Mammary epithelial cell (primary cell): ENCODE measurements around the gene DDAH1.

ENCODE experiments used
- EZH2 ChIP-seq: IDR thresholded peaks from 2 replicates; pipeline ENCODE4 v1.6.1; 2012; ENCODE audit warnings: low read length, inconsistent platforms, borderline replicate concordance
- TF ChIP-seq, protein P1 (sequence below), 2 donors: IDR thresholded peaks in 1 of 2; conservative IDR thresholded peaks in 1 of 2; 2 replicates each; pipeline ENCODE4 v1.5.1; 2011 to 2012; ENCODE audit warnings: inconsistent platforms in 2 of 2, low read length in 2 of 2, mild to moderate bottlenecking in 2 of 2, control low read depth in 1 of 2, low read depth in 1 of 2; ENCODE audit not compliant: insufficient read depth in 1 of 2; ENCODE audit errors: extremely low read depth in 1 of 2

DNA sequence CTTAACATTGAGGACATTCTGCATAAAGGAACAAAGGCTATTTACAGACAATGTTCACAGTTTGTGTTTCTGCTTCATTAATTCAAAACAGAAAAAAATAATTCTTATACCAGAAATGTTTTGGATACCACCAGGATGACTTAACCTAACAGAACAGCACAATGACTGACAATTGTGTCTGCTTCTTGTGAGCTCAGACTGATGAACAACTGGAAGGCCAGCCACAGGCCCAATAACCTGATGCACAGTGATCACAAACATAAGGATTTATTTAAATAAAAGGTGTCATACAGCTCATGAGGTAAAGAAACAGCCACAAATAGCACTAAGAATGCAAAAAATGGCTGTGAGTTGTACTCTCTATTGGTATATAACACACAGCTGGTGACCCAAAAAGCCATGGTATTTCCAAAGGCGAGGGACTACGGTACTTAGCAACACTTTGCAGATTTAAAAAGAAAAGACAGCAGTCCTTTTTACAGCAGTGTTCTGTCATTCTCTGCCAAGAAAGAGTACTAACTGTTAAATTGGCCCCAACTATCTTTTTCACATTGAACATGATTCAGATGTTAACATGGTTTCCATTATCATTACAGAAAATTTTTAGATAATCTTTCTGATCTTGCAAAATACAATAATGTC is 32.1 kb upstream of the DDAH1 start:
- TF ChIP-seq, protein P1, sequence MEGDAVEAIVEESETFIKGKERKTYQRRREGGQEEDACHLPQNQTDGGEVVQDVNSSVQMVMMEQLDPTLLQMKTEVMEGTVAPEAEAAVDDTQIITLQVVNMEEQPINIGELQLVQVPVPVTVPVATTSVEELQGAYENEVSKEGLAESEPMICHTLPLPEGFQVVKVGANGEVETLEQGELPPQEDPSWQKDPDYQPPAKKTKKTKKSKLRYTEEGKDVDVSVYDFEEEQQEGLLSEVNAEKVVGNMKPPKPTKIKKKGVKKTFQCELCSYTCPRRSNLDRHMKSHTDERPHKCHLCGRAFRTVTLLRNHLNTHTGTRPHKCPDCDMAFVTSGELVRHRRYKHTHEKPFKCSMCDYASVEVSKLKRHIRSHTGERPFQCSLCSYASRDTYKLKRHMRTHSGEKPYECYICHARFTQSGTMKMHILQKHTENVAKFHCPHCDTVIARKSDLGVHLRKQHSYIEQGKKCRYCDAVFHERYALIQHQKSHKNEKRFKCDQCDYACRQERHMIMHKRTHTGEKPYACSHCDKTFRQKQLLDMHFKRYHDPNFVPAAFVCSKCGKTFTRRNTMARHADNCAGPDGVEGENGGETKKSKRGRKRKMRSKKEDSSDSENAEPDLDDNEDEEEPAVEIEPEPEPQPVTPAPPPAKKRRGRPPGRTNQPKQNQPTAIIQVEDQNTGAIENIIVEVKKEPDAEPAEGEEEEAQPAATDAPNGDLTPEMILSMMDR (conservative IDR thresholded peaks at IDR 0.05 in 1 of 2, IDR thresholded peaks at IDR 0.05 in 1 of 2; ENCODE audit: extremely low read depth in 1 of 2, insufficient read depth in 1 of 2, low read depth in 1 of 2, low read length in 2 of 2) = no peak
- no peak for TF ChIP-seq EZH2
